Tibial artery (tissue), 4 donors: Measurements from ENCODE around the gene TTLL9.

Source experiments
- DNase-seq, 2 donors: peaks; one replicate each; pipeline ENCODE4 v3.0.0-alpha.2; 2019
- H3K27ac ChIP-seq, 2 donors: fragments of 200-600 bp; sonication (generic) in 1 of 2; 1 replicate in 1 of 2; 2 replicates in 1 of 2; pipeline ENCODE4 v1.5.1; 2018 to 2019; ENCODE audit warnings: mild to moderate bottlenecking in 1 of 2
- H3K27me3 ChIP-seq, 2 donors: fragments of 200-600 bp; sonication (generic) in 1 of 2; one replicate each; pipeline versions ENCODE4 v1.5.1 to v1.6.0; 2016 to 2019
- H3K36me3 ChIP-seq, 3 donors: fragments of 200-600 bp; sonication (generic) in 2 of 3; one replicate each; pipeline ENCODE4 v1.5.1; 2016 to 2019; ENCODE audit warnings: mild to moderate bottlenecking in 2 of 3
- H3K4me1 ChIP-seq, 4 donors: fragments of 200-600 bp; sonication (generic) in 2 of 4; 1 replicate in 3 of 4; 2 replicates in 1 of 4; pipeline ENCODE4 v1.5.1; 2016 to 2019
- H3K4me3 ChIP-seq, 2 donors: fragments of 200-600 bp; sonication (generic) in 1 of 2; 1 replicate in 1 of 2; 2 replicates in 1 of 2; pipeline ENCODE4 v1.5.1; 2018 to 2019; ENCODE audit warnings: mild to moderate bottlenecking in 2 of 2
- H3K9me3 ChIP-seq, 3 donors: fragments of 200-600 bp; sonication (generic) in 1 of 3; one replicate each; pipeline ENCODE4 v1.5.1; 2016 to 2019
- intact Hi-C: fragments of 100-400 bp; cut with DNase I; formaldehyde crosslinking; loops from one replicate; pipeline ENCODE4 v1.15.0; 2023; ENCODE audit warnings: low total_unique reads
- TF ChIP-seq, protein P1 (sequence below), 2 experiments: fragments of 200-600 bp in 1 of 2; fragments of 450-650 bp in 1 of 2; IDR thresholded peaks; one replicate each; pipeline ENCODE4 v1.5.1; 2017 to 2019; ENCODE audit warnings: antibody characterized with exemption in 2 of 2, mild to moderate bottlenecking in 1 of 2, moderate library complexity in 1 of 2

Gene TTLL9

DNA sequence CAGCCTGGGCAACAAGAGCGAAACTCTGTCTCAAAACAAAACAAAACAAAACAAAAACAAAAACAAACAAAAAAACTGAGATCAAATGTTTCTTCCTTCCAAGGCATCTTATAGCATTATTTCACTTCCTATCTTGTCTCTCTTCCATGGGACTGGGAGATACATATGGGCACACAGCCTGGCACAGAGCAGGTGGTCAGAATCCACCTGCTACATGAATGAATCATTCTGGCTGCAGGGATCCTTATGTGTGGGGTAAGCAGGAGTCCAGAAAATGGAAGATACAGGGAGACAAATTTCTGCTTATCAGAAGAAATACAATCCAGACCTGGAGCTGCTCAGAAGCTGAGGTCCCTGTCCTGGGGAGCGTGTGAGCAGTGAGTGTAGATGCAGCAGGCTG lies 121.7 kb downstream of the TTLL9 start:
- Histone ChIP-seq H3K9me3 (no peaks in the 10 kb centered on the region), H3K4me1 (peaks cover 0 to 5% (median 0%) of the 10 kb centered on the region in 4 donors), H3K36me3 (no peaks in the 10 kb centered on the region), H3K27ac (no peak overlapping the region), H3K4me3 (no peak overlapping the region), H3K27me3 (peaks cover 0 to 42% of the 10 kb centered on the region in 2 donors)
- no peak for DNase-seq
- TF ChIP-seq, protein P1, sequence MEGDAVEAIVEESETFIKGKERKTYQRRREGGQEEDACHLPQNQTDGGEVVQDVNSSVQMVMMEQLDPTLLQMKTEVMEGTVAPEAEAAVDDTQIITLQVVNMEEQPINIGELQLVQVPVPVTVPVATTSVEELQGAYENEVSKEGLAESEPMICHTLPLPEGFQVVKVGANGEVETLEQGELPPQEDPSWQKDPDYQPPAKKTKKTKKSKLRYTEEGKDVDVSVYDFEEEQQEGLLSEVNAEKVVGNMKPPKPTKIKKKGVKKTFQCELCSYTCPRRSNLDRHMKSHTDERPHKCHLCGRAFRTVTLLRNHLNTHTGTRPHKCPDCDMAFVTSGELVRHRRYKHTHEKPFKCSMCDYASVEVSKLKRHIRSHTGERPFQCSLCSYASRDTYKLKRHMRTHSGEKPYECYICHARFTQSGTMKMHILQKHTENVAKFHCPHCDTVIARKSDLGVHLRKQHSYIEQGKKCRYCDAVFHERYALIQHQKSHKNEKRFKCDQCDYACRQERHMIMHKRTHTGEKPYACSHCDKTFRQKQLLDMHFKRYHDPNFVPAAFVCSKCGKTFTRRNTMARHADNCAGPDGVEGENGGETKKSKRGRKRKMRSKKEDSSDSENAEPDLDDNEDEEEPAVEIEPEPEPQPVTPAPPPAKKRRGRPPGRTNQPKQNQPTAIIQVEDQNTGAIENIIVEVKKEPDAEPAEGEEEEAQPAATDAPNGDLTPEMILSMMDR (IDR thresholded peaks at IDR 0.05), result no peak
- intact Hi-C loops, result no loop called here
